GM12878 (cell line): ENCODE measurements around the gene MYOM3.

Experiments used
- ATF7 ChIP-seq: fragments of 450-650 bp; IDR thresholded peaks from 2 replicates; pipeline ENCODE4 v1.6.1; 2016; ENCODE audit warnings: low read depth, mild to moderate bottlenecking
- CREB1 ChIP-seq: IDR thresholded peaks from 2 replicates; pipeline ENCODE4 v1.6.1; 2012; ENCODE audit warnings: low read depth, mild to moderate bottlenecking, inconsistent platforms
- EP300 ChIP-seq, 2 experiments: fragments of 150-350 bp in 1 of 2; IDR thresholded peaks; 2 replicates each; pipeline ENCODE4 v1.6.1; 2011 to 2012; ENCODE audit warnings: low read depth in 2 of 2, low read length in 2 of 2, borderline replicate concordance in 1 of 2, improper control_type of control experiment in 1 of 2, inconsistent platforms in 1 of 2; ENCODE audit not compliant: control insufficient read depth in 1 of 2
- ETV6 ChIP-seq, 2 experiments: fragments of 450-650 bp in 1 of 2; IDR thresholded peaks in 1 of 2; conservative IDR thresholded peaks in 1 of 2; 2 replicates each; pipeline ENCODE4 v1.6.1; 2014; ENCODE audit warnings: antibody characterized with exemption in 1 of 2, borderline replicate concordance in 1 of 2, low read depth in 1 of 2, mild to moderate bottlenecking in 1 of 2, moderate library complexity in 1 of 2
- MTA3 ChIP-seq: IDR thresholded peaks from 2 replicates; pipeline ENCODE4 v1.6.1; 2012; ENCODE audit warnings: low read length, inconsistent platforms, borderline replicate concordance
- NFIC ChIP-seq: IDR thresholded peaks from 2 replicates; pipeline ENCODE4 v1.6.1; 2012; ENCODE audit warnings: low read depth, mild to moderate bottlenecking, inconsistent platforms, low read length, moderate library complexity
- NR2F1 ChIP-seq: fragments of 450-650 bp; conservative IDR thresholded peaks from 2 replicates; pipeline ENCODE4 v1.6.1; 2017; ENCODE audit warnings: mild to moderate bottlenecking
- POLR2AphosphoS5 ChIP-seq: IDR thresholded peaks from 2 replicates; pipeline ENCODE4 v1.6.1; 2011; ENCODE audit warnings: mild to moderate bottlenecking, low read length, inconsistent platforms
- RAD21 ChIP-seq: IDR thresholded peaks from 2 replicates; pipeline ENCODE4 v1.6.1; 2011; ENCODE audit warnings: mild to moderate bottlenecking, low read depth, low read length, moderate library complexity; ENCODE audit not compliant: insufficient read depth
- RAD51 ChIP-seq: fragments of 450-650 bp; IDR thresholded peaks from 2 replicates; pipeline ENCODE4 v1.6.1; 2016; ENCODE audit warnings: moderate library complexity, mild to moderate bottlenecking, inconsistent platforms
- RELA ChIP-seq: fragments of 450-650 bp; IDR thresholded peaks from 2 replicates; pipeline ENCODE4 v1.8.0; 2014; ENCODE audit warnings: borderline replicate concordance; ENCODE audit not compliant: partially characterized antibody
- SUZ12 ChIP-seq: fragments of 200-600 bp; sonication (generic); IDR thresholded peaks from one replicate; pipeline ENCODE4 v1.6.1; 2018; ENCODE audit warnings: antibody characterized with exemption, mild to moderate bottlenecking; ENCODE audit not compliant: unreplicated experiment
- YBX1 ChIP-seq: fragments of 450-650 bp; IDR thresholded peaks from 2 replicates; pipeline ENCODE4 v1.6.1; 2016; ENCODE audit warnings: antibody characterized with exemption
- TF ChIP-seq, protein P1 (sequence below), 3 experiments: IDR thresholded peaks in 2 of 3; conservative IDR thresholded peaks in 1 of 3; 2 replicates each; pipeline ENCODE4 v1.5.1; 2011; ENCODE audit warnings: low read depth in 3 of 3, low read length in 3 of 3, mild to moderate bottlenecking in 3 of 3, control low read depth in 2 of 3, moderate library complexity in 2 of 3, inconsistent platforms in 1 of 3, mixed read lengths in 1 of 3; ENCODE audit not compliant: control insufficient read depth in 2 of 3, insufficient read depth in 1 of 3; ENCODE audit errors: extremely low read depth in 1 of 3

GRCh38 chr1:24067978-24068377, 44.0 kb downstream of the MYOM3 start:
- TF ChIP-seq EP300 (IDR thresholded peaks at IDR 0.05; ENCODE audit: borderline replicate concordance in 1 of 2, control insufficient read depth in 1 of 2, low read depth in 2 of 2, low read length in 2 of 2) (no peak), NFIC (no peak), RELA (no peak), POLR2AphosphoS5 (no peak), RAD21 (no peak), CREB1 (no peak), YBX1 (no peak), RAD51 (no peak), ATF7 (no peak), NR2F1 (no peak), SUZ12 (no peak), MTA3 (no peak), ETV6 (conservative IDR thresholded peaks at IDR 0.05 in 1 of 2, IDR thresholded peaks at IDR 0.05 in 1 of 2; ENCODE audit: borderline replicate concordance in 1 of 2, low read depth in 1 of 2) (no peak)
- TF ChIP-seq, protein P1, sequence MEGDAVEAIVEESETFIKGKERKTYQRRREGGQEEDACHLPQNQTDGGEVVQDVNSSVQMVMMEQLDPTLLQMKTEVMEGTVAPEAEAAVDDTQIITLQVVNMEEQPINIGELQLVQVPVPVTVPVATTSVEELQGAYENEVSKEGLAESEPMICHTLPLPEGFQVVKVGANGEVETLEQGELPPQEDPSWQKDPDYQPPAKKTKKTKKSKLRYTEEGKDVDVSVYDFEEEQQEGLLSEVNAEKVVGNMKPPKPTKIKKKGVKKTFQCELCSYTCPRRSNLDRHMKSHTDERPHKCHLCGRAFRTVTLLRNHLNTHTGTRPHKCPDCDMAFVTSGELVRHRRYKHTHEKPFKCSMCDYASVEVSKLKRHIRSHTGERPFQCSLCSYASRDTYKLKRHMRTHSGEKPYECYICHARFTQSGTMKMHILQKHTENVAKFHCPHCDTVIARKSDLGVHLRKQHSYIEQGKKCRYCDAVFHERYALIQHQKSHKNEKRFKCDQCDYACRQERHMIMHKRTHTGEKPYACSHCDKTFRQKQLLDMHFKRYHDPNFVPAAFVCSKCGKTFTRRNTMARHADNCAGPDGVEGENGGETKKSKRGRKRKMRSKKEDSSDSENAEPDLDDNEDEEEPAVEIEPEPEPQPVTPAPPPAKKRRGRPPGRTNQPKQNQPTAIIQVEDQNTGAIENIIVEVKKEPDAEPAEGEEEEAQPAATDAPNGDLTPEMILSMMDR (IDR thresholded peaks at IDR 0.05 in 2 of 3, conservative IDR thresholded peaks at IDR 0.05 in 1 of 3; ENCODE audit: control insufficient read depth in 2 of 3, extremely low read depth in 1 of 3, insufficient read depth in 1 of 3, low read depth in 3 of 3, low read length in 3 of 3), result no peak
